Measurements from ENCODE around the gene F13B.
"Not testable (repeated sequence)": the region's sequence is repeated elsewhere in the genome, so short reads cannot be mapped to it uniquely, and the experiment has no call there.

The F13B gene

GRCh38 chr1:197016751-197017150 is 50.3 kb downstream of the F13B start:
- ATAC-seq (no peak), DNase-seq (ENCODE audit: low spot score in 2 of 2) (no peak)
- H3K27ac Mint-ChIP-seq, result no peak overlapping the region
- no peaks in the 10 kb centered on the region for H3K4me1 Mint-ChIP-seq
- H3K36me3 Mint-ChIP-seq, result no peaks in the 10 kb centered on the region
- H3K4me3 Mint-ChIP-seq, result no peak overlapping the region
- peaks cover 2% of the 10 kb centered on the region for H3K9me3 Mint-ChIP-seq

- H3K4me3 Mint-ChIP-seq, result no peak overlapping the region
- no peaks in the 10 kb centered on the region for H3K36me3 Mint-ChIP-seq
- DNase-seq (ENCODE audit: low spot score in 2 of 2) (no peak), ATAC-seq (no peak)
- H3K9me3 Mint-ChIP-seq, result peaks cover 8% of the 10 kb centered on the region
- no peak overlapping the region for H3K27ac Mint-ChIP-seq
- no peaks in the 10 kb centered on the region for H3K4me1 Mint-ChIP-seq
Observed at GRCh38 chr1:197013234-197013633, 53.8 kb downstream of the F13B start.

GRCh38 chr1:197011614-197012013 is 55.4 kb downstream of the F13B start:
- Mint-ChIP-seq H3K4me3 (no peak overlapping the region), H3K4me1 (no peaks in the 10 kb centered on the region), H3K9me3 (peaks cover 8% of the 10 kb centered on the region), H3K36me3 (no peaks in the 10 kb centered on the region), H3K27ac (no peak overlapping the region)
- ATAC-seq (no peak), DNase-seq (ENCODE audit: low spot score in 2 of 2) (no peak)

GRCh38 chr1:197008861-197009260 is 58.2 kb downstream of the F13B start:
- Mint-ChIP-seq H3K36me3 (no peaks in the 10 kb centered on the region), H3K9me3 (peaks cover 8% of the 10 kb centered on the region), H3K4me3 (no peak overlapping the region), H3K4me1 (no peaks in the 10 kb centered on the region), H3K27ac (no peak overlapping the region)
- ATAC-seq (no peak), DNase-seq (ENCODE audit: low spot score in 2 of 2) (no peak)

- H3K36me3 Mint-ChIP-seq, result no peaks in the 10 kb centered on the region
- ATAC-seq (peak; percentile 37), DNase-seq (ENCODE audit: low spot score in 2 of 2) (no peak)
- no peaks in the 10 kb centered on the region for H3K4me1 Mint-ChIP-seq
- H3K4me3 Mint-ChIP-seq, result no peak overlapping the region
- H3K27ac Mint-ChIP-seq, result no peak overlapping the region
- H3K9me3 Mint-ChIP-seq, result no peaks in the 10 kb centered on the region
Observed at GRCh38 chr1:197003132-197003531, 63.9 kb downstream of the F13B start.

GRCh38 chr1:197001828-197002227 is 65.2 kb downstream of the F13B start:
- H3K36me3 Mint-ChIP-seq, result no peaks in the 10 kb centered on the region
- no peaks in the 10 kb centered on the region for H3K4me1 Mint-ChIP-seq

GRCh38 chr1:196997423-196997822 is 69.6 kb downstream of the F13B start:
- ATAC-seq, result peak; percentile 51

More at GRCh38 chr1:197001828-197002227, 65.2 kb downstream of the F13B start:
- ATAC-seq (no peak), DNase-seq (ENCODE audit: low spot score in 2 of 2) (no peak)
- Mint-ChIP-seq H3K9me3 (no peaks in the 10 kb centered on the region), H3K27ac (no peak overlapping the region), H3K4me3 (no peak overlapping the region)

GRCh38 chr1:196993916-196994315 is 73.1 kb downstream of the F13B start:
- Mint-ChIP-seq H3K36me3 (no peaks in the 10 kb centered on the region), H3K4me1 (no peaks in the 10 kb centered on the region), H3K4me3 (no peak overlapping the region), H3K27ac (no peak overlapping the region), H3K9me3 (no peaks in the 10 kb centered on the region)
- DNase-seq (ENCODE audit: low spot score in 2 of 2), result no peak
- ATAC-seq, result no peak

More at GRCh38 chr1:196997423-196997822, 69.6 kb downstream of the F13B start:
- no peaks in the 10 kb centered on the region for H3K9me3 Mint-ChIP-seq
- no peaks in the 10 kb centered on the region for H3K36me3 Mint-ChIP-seq
- no peak overlapping the region for H3K4me3 Mint-ChIP-seq
- no peak overlapping the region for H3K27ac Mint-ChIP-seq
- H3K4me1 Mint-ChIP-seq, result no peaks in the 10 kb centered on the region
- DNase-seq (ENCODE audit: low spot score in 2 of 2), result no peak

- H3K27ac Mint-ChIP-seq; H3K9me3 Mint-ChIP-seq; DNase-seq (ENCODE audit: low spot score in 2 of 2); ATAC-seq; H3K4me1 Mint-ChIP-seq; H3K36me3 Mint-ChIP-seq; H3K4me3 Mint-ChIP-seq: not testable (repeated sequence)
Observed at GRCh38 chr1:196991919-196992651, 75.0 kb downstream of the F13B start.

Data from stimulated activated effector memory CD8-positive, alpha-beta T cell treated with anti-CD3 and anti-CD28 coated beads, Interleukin-12 subunit alpha, Interleukin-12 subunit beta, amount 100 ng/mL, for 72 hours (primary cell).